ENCODE data around the gene ZNF670.

DNA sequence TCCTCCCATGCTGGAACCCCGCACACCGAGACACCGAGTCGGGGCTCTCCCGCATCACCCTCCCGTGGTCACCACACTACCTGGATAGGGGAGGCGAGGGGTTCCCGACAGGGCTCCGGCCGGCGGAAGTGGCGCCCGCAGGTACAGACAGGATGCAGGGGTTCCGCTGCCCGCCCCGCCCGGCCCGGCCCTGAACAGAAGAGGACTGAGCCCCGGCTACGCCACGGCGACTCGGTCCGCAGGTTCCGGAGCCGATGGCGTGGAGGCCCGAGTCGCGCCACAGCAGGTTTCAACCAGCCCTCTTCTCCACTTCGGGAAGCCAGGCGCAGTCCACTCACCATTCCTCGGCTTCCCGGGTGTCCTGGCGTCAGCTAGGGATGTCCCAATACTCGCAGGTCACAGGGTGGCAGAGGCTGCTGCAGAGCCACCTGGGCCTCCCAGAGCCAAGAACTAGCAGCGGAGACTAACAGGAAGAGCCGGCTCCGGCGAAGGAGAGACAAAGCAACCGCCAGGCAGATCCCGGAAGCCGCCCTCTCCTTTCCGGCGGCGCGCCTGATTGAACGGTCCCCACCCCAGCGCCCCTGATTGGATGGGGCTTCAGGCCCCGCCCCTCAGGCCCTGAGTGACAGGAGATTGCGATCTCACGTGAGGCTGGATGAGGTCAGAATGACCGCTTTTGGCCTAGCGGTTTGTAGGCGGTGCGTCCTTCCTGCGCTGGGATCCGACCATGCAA is 25.4 kb upstream of the ZNF670 start, which contains the start of gene ZNF669:
- TF ChIP-seq, protein P1, sequence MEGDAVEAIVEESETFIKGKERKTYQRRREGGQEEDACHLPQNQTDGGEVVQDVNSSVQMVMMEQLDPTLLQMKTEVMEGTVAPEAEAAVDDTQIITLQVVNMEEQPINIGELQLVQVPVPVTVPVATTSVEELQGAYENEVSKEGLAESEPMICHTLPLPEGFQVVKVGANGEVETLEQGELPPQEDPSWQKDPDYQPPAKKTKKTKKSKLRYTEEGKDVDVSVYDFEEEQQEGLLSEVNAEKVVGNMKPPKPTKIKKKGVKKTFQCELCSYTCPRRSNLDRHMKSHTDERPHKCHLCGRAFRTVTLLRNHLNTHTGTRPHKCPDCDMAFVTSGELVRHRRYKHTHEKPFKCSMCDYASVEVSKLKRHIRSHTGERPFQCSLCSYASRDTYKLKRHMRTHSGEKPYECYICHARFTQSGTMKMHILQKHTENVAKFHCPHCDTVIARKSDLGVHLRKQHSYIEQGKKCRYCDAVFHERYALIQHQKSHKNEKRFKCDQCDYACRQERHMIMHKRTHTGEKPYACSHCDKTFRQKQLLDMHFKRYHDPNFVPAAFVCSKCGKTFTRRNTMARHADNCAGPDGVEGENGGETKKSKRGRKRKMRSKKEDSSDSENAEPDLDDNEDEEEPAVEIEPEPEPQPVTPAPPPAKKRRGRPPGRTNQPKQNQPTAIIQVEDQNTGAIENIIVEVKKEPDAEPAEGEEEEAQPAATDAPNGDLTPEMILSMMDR (IDR thresholded peaks at IDR 0.05; ENCODE audit: low read depth, low read length, missing input control): no peak
- TF ChIP-seq, protein P2, sequence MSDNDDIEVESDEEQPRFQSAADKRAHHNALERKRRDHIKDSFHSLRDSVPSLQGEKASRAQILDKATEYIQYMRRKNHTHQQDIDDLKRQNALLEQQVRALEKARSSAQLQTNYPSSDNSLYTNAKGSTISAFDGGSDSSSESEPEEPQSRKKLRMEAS (IDR thresholded peaks at IDR 0.05): peak; percentile 80
- TF ChIP-seq, protein P3, sequence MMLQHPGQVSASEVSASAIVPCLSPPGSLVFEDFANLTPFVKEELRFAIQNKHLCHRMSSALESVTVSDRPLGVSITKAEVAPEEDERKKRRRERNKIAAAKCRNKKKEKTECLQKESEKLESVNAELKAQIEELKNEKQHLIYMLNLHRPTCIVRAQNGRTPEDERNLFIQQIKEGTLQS (IDR thresholded peaks at IDR 0.05): no peak
- peak; percentile 87 for TF ChIP-seq TAF1 (conservative IDR thresholded peaks at IDR 0.05)
- peak in 1 of 2 donors; percentile 27 for TF ChIP-seq RAD21 (IDR thresholded peaks at IDR 0.05)
- TF ChIP-seq GABPA (IDR thresholded peaks at IDR 0.05 in 1 of 2, conservative IDR thresholded peaks at IDR 0.05 in 1 of 2): peak; percentile 90 to 96
- TF ChIP-seq, protein P4, sequence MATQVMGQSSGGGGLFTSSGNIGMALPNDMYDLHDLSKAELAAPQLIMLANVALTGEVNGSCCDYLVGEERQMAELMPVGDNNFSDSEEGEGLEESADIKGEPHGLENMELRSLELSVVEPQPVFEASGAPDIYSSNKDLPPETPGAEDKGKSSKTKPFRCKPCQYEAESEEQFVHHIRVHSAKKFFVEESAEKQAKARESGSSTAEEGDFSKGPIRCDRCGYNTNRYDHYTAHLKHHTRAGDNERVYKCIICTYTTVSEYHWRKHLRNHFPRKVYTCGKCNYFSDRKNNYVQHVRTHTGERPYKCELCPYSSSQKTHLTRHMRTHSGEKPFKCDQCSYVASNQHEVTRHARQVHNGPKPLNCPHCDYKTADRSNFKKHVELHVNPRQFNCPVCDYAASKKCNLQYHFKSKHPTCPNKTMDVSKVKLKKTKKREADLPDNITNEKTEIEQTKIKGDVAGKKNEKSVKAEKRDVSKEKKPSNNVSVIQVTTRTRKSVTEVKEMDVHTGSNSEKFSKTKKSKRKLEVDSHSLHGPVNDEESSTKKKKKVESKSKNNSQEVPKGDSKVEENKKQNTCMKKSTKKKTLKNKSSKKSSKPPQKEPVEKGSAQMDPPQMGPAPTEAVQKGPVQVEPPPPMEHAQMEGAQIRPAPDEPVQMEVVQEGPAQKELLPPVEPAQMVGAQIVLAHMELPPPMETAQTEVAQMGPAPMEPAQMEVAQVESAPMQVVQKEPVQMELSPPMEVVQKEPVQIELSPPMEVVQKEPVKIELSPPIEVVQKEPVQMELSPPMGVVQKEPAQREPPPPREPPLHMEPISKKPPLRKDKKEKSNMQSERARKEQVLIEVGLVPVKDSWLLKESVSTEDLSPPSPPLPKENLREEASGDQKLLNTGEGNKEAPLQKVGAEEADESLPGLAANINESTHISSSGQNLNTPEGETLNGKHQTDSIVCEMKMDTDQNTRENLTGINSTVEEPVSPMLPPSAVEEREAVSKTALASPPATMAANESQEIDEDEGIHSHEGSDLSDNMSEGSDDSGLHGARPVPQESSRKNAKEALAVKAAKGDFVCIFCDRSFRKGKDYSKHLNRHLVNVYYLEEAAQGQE (IDR thresholded peaks at IDR 0.05): peak; percentile 75
- TF ChIP-seq SP1 (IDR thresholded peaks at IDR 0.05): peak; percentile 88
- peak in 1 of 2 donors; percentile 14 for TF ChIP-seq EGR1 (IDR thresholded peaks at IDR 0.05; ENCODE audit: low read depth in 2 of 2)
- TF ChIP-seq YY1 (IDR thresholded peaks at IDR 0.05): peak; percentile 51
- no peak for TF ChIP-seq HNF4G (IDR thresholded peaks at IDR 0.05)
- TF ChIP-seq JUND (IDR thresholded peaks at IDR 0.05): peak; percentile 65 to 67

Data from liver (tissue), 3 donors.